Measurements from ENCODE around the gene VPS41. TPM values are rescaled to one million over a fixed set of nuclear protein-coding genes. Genes with fewer than 3 reads are reported as not detected.

The VPS41 gene
- polyA plus RNA-seq (2013, experiment 1 of 2) = 17.3 TPM
- polyA plus RNA-seq (2013, experiment 2 of 2) = 18.1 TPM

- peak; percentile 59 for DNase-seq (ENCODE audit: low spot score)
- Histone ChIP-seq H2BK12ac (ENCODE audit: low read length) (no peak within 1 kb of the TSS), H3K79me1 (ENCODE audit: low read depth, low read length) (peaks cover 4% of the 10 kb centered on the region), H3K9ac (ENCODE audit: low read depth, low read length, poor library complexity) (peak within 1 kb of the TSS; percentile 77), H4K91ac (ENCODE audit: low read depth, low read length, poor library complexity) (no peak within 1 kb of the TSS), H3K27me3 (ENCODE audit: control insufficient read depth in 3 of 3, insufficient read depth in 3 of 3, low read depth in 1 of 3, low read length in 3 of 3) (peaks cover 0 to 2% (median 0%) of the 10 kb centered on the region in 3 experiments), H3K4me2 (ENCODE audit: insufficient read depth, low read length, poor library complexity, severe bottlenecking) (peak within 1 kb of the TSS; percentile 77), H2BK5ac (ENCODE audit: low read length) (no peak within 1 kb of the TSS), H3K14ac (ENCODE audit: low read length) (peak within 1 kb of the TSS; percentile 47), H3K36me3 (replicated peaks in 1 of 2; ENCODE audit: control insufficient read depth in 2 of 2, insufficient read depth in 2 of 2, low read length in 2 of 2) (no peaks in the 10 kb centered on the region), H3K23ac (ENCODE audit: low read depth, low read length, poor library complexity) (peak within 1 kb of the TSS; percentile 58), H2AK5ac (ENCODE audit: low read depth, low read length) (no peak within 1 kb of the TSS), H2BK120ac (ENCODE audit: low read depth, low read length) (no peak within 1 kb of the TSS), H3K18ac (ENCODE audit: low read length) (peak within 1 kb of the TSS; percentile 60), H3K4ac (ENCODE audit: low read length) (no peak within 1 kb of the TSS), H3K4me1 (ENCODE audit: control insufficient read depth in 2 of 2, insufficient read depth in 1 of 2, low read depth in 1 of 2, low read length in 2 of 2) (peaks cover 3 to 4% of the 10 kb centered on the region in 2 donors), H3K9me3 (replicated peaks in 1 of 2; ENCODE audit: control insufficient read depth in 2 of 2, insufficient read depth in 1 of 2, low read depth in 1 of 2, low read length in 2 of 2) (no peaks in the 10 kb centered on the region), H2AFZ (ENCODE audit: low read length) (peak within 1 kb of the TSS; percentile 93), H3K27ac (replicated peaks; ENCODE audit: low read length) (no peak within 1 kb of the TSS), H2BK15ac (ENCODE audit: low read length) (no peak within 1 kb of the TSS), H4K8ac (ENCODE audit: low read depth, low read length) (no peak within 1 kb of the TSS), H3K4me3 (ENCODE audit: low read length in 2 of 2) (peak within 1 kb of the TSS; percentile 91 to 97)
- WGBS, 2 donors (ENCODE audit: extremely low coverage in 2 of 2, insufficient read length in 2 of 2, insufficient replicate concordance in 1 of 2) = no CpG with 5 or more reads among the region's 20 CpGs
Observed at GRCh38 chr7:38908759-38909335, at the start of gene VPS41. TSS of gene VPS41 (minus strand) at chr7:38909191. CDS start at chr7:38909174, 17 bp downstream.

DNA sequence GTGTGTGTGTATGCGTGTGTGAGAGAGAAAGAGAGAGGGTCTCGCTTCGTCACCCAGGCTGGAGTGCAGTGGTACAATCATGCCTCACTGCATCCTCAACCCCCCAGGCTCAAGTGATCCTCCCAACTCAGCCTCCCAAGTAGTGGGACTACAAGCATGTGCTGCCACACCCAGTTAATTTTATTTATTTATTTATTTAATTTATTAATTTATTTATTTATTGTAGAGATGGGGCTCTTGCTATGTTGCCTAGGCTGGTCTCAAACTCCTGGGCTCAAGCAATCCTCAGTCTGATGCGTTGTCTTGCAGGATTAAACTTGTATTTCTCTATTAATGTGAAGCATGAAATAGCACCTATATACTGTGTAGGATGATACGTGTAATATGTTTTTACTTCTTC, 46.9 kb upstream of the VPS41 start:
- H3K27me3 ChIP-seq (ENCODE audit: control insufficient read depth in 3 of 3, insufficient read depth in 3 of 3, low read depth in 1 of 3, low read length in 3 of 3) = no peaks in the 10 kb centered on the region
- H2BK5ac ChIP-seq (ENCODE audit: low read length) = no peak overlapping the region
- no peak overlapping the region for H3K27ac ChIP-seq (replicated peaks; ENCODE audit: low read length)
- no peak overlapping the region for H4K8ac ChIP-seq (ENCODE audit: low read depth, low read length)
- no CpG with 5 or more reads among the region's 5 CpGs for WGBS, 2 donors (ENCODE audit: extremely low coverage in 2 of 2, insufficient read length in 2 of 2, insufficient replicate concordance in 1 of 2)
- H3K36me3 ChIP-seq (replicated peaks in 1 of 2; ENCODE audit: control insufficient read depth in 2 of 2, insufficient read depth in 2 of 2, low read length in 2 of 2) = no peaks in the 10 kb centered on the region
- H3K4me3 ChIP-seq (ENCODE audit: low read length in 2 of 2) = no peak overlapping the region
- H3K4ac ChIP-seq (ENCODE audit: low read length) = no peak overlapping the region
- H3K9me3 ChIP-seq (replicated peaks in 1 of 2; ENCODE audit: control insufficient read depth in 2 of 2, insufficient read depth in 1 of 2, low read depth in 1 of 2, low read length in 2 of 2) = no peaks in the 10 kb centered on the region
- H3K14ac ChIP-seq (ENCODE audit: low read length) = no peak overlapping the region
- H3K23ac ChIP-seq (ENCODE audit: low read depth, low read length, poor library complexity) = no peak overlapping the region
- no peak overlapping the region for H2BK15ac ChIP-seq (ENCODE audit: low read length)
- peak overlapping the region; percentile 44 for H3K9ac ChIP-seq (ENCODE audit: low read depth, low read length, poor library complexity)
- no peak overlapping the region for H3K18ac ChIP-seq (ENCODE audit: low read length)
- H3K4me1 ChIP-seq (ENCODE audit: control insufficient read depth in 2 of 2, insufficient read depth in 1 of 2, low read depth in 1 of 2, low read length in 2 of 2) = peaks cover 0 to 3% of the 10 kb centered on the region in 2 donors
- no peak overlapping the region for H2BK120ac ChIP-seq (ENCODE audit: low read depth, low read length)
- H2AFZ ChIP-seq (ENCODE audit: low read length) = no peak overlapping the region
- H3K4me2 ChIP-seq (ENCODE audit: insufficient read depth, low read length, poor library complexity, severe bottlenecking) = no peak overlapping the region
- no peaks in the 10 kb centered on the region for H3K79me1 ChIP-seq (ENCODE audit: low read depth, low read length)
- H4K91ac ChIP-seq (ENCODE audit: low read depth, low read length, poor library complexity) = no peak overlapping the region
- H2BK12ac ChIP-seq (ENCODE audit: low read length) = no peak overlapping the region
- no peak overlapping the region for H2AK5ac ChIP-seq (ENCODE audit: low read depth, low read length)
- DNase-seq (ENCODE audit: low spot score) = no peak

DNA sequence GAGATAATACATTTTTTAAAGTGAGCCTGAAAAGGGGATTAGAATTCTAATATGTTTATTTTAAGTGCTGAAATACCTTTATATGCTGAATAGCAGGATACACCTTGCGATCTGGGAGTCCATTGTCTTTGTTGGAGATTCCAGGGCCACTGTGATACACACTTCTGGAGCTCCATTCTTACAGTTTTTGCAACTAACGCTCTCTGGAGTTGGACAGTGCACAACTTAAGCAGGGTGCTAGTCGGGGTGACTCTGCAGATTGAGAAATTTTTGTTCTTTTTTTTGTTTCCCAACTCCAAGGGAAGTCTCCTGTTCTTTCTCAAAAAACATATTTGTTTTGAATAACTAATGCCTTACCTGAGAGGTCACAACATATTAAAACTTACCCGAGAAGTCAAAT, 45.0 kb upstream of the VPS41 start:
- Histone ChIP-seq H2AFZ (ENCODE audit: low read length) (no peak overlapping the region), H3K9me3 (replicated peaks in 1 of 2; ENCODE audit: control insufficient read depth in 2 of 2, insufficient read depth in 1 of 2, low read depth in 1 of 2, low read length in 2 of 2) (no peaks in the 10 kb centered on the region), H3K4ac (ENCODE audit: low read length) (no peak overlapping the region), H3K4me3 (ENCODE audit: low read length in 2 of 2) (no peak overlapping the region), H2BK120ac (ENCODE audit: low read depth, low read length) (no peak overlapping the region), H4K91ac (ENCODE audit: low read depth, low read length, poor library complexity) (no peak overlapping the region), H2BK15ac (ENCODE audit: low read length) (no peak overlapping the region), H3K18ac (ENCODE audit: low read length) (no peak overlapping the region), H3K27ac (replicated peaks; ENCODE audit: low read length) (no peak overlapping the region), H2AK5ac (ENCODE audit: low read depth, low read length) (no peak overlapping the region), H3K23ac (ENCODE audit: low read depth, low read length, poor library complexity) (no peak overlapping the region), H3K36me3 (replicated peaks in 1 of 2; ENCODE audit: control insufficient read depth in 2 of 2, insufficient read depth in 2 of 2, low read length in 2 of 2) (no peaks in the 10 kb centered on the region), H3K4me2 (ENCODE audit: insufficient read depth, low read length, poor library complexity, severe bottlenecking) (no peak overlapping the region), H3K14ac (ENCODE audit: low read length) (no peak overlapping the region), H3K27me3 (ENCODE audit: control insufficient read depth in 3 of 3, insufficient read depth in 3 of 3, low read depth in 1 of 3, low read length in 3 of 3) (no peaks in the 10 kb centered on the region), H4K8ac (ENCODE audit: low read depth, low read length) (no peak overlapping the region), H3K9ac (ENCODE audit: low read depth, low read length, poor library complexity) (no peak overlapping the region), H3K79me1 (ENCODE audit: low read depth, low read length) (no peaks in the 10 kb centered on the region), H2BK5ac (ENCODE audit: low read length) (no peak overlapping the region), H2BK12ac (ENCODE audit: low read length) (no peak overlapping the region), H3K4me1 (ENCODE audit: control insufficient read depth in 2 of 2, insufficient read depth in 1 of 2, low read depth in 1 of 2, low read length in 2 of 2) (peaks cover 0 to 3% of the 10 kb centered on the region in 2 donors)
- DNase-seq (ENCODE audit: low spot score) = no peak
- no CpG with 5 or more reads among the region's 4 CpGs for WGBS, 2 donors (ENCODE audit: extremely low coverage in 2 of 2, insufficient read length in 2 of 2, insufficient replicate concordance in 1 of 2)

GRCh38 chr7:38953227-38953626, 44.2 kb upstream of the VPS41 start:
- Histone ChIP-seq H3K4me2 (ENCODE audit: insufficient read depth, low read length, poor library complexity, severe bottlenecking) (no peak overlapping the region), H2BK15ac (ENCODE audit: low read length) (no peak overlapping the region), H2BK5ac (ENCODE audit: low read length) (no peak overlapping the region), H2BK12ac (ENCODE audit: low read length) (no peak overlapping the region), H3K4me3 (ENCODE audit: low read length in 2 of 2) (no peak overlapping the region), H4K91ac (ENCODE audit: low read depth, low read length, poor library complexity) (no peak overlapping the region), H3K4me1 (ENCODE audit: control insufficient read depth in 2 of 2, insufficient read depth in 1 of 2, low read depth in 1 of 2, low read length in 2 of 2) (peaks cover 0 to 3% of the 10 kb centered on the region in 2 donors), H3K18ac (ENCODE audit: low read length) (no peak overlapping the region), H3K79me1 (ENCODE audit: low read depth, low read length) (no peaks in the 10 kb centered on the region), H3K4ac (ENCODE audit: low read length) (no peak overlapping the region), H3K23ac (ENCODE audit: low read depth, low read length, poor library complexity) (no peak overlapping the region), H3K27me3 (ENCODE audit: control insufficient read depth in 3 of 3, insufficient read depth in 3 of 3, low read depth in 1 of 3, low read length in 3 of 3) (no peaks in the 10 kb centered on the region), H3K36me3 (replicated peaks in 1 of 2; ENCODE audit: control insufficient read depth in 2 of 2, insufficient read depth in 2 of 2, low read length in 2 of 2) (no peaks in the 10 kb centered on the region), H3K9ac (ENCODE audit: low read depth, low read length, poor library complexity) (no peak overlapping the region), H2AFZ (ENCODE audit: low read length) (no peak overlapping the region), H3K27ac (replicated peaks; ENCODE audit: low read length) (no peak overlapping the region), H3K14ac (ENCODE audit: low read length) (no peak overlapping the region), H3K9me3 (replicated peaks in 1 of 2; ENCODE audit: control insufficient read depth in 2 of 2, insufficient read depth in 1 of 2, low read depth in 1 of 2, low read length in 2 of 2) (no peaks in the 10 kb centered on the region), H2AK5ac (ENCODE audit: low read depth, low read length) (no peak overlapping the region), H2BK120ac (ENCODE audit: low read depth, low read length) (no peak overlapping the region), H4K8ac (ENCODE audit: low read depth, low read length) (no peak overlapping the region)
- no peak for DNase-seq (ENCODE audit: low spot score)
- no CpG with 5 or more reads among the region's 1 CpG for WGBS, 2 donors (ENCODE audit: extremely low coverage in 2 of 2, insufficient read length in 2 of 2, insufficient replicate concordance in 1 of 2)

Data from neuronal stem cell (in vitro differentiated cells).